Stomach (tissue), 4 donors: Measurements from ENCODE around the gene OR4D11.

Source experiments
- POLR2AphosphoS5 ChIP-seq, 3 donors: sonication (generic); formaldehyde crosslinking; IDR thresholded peaks; one replicate each; pipeline ENCODE4 v1.6.1; 2016; ENCODE audit warnings: antibody characterized with exemption in 3 of 3
- TF ChIP-seq, protein P1 (sequence below), 7 experiments: fragments of 450-650 bp in 4 of 7; fragments of 200-600 bp in 3 of 7; sonication (generic) in 3 of 7; IDR thresholded peaks; one replicate each; pipeline ENCODE4 v1.5.1; 2016 to 2019; ENCODE audit warnings: antibody characterized with exemption in 7 of 7, control low read depth in 2 of 7, mild to moderate bottlenecking in 1 of 7

DNA sequence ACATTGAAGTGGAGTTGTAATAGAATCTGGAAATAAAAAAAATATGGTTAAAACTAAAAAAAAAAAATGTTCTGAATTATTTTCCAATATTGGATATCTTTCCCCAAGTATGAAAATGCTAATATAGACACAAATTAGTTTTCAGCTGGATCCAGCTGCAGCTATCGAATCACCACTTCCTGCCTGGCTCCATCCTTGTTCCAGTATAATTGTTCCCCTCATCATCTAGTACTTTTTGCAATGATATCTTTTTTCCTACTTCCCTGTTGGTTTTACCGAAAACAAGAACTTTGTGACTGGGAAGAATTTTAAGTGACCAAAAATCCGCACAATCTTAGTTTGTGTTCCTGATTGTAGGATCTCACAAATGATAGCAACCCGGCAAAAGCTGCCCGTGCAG, 17.4 kb downstream of the OR4D11 start:
- TF ChIP-seq, protein P1, sequence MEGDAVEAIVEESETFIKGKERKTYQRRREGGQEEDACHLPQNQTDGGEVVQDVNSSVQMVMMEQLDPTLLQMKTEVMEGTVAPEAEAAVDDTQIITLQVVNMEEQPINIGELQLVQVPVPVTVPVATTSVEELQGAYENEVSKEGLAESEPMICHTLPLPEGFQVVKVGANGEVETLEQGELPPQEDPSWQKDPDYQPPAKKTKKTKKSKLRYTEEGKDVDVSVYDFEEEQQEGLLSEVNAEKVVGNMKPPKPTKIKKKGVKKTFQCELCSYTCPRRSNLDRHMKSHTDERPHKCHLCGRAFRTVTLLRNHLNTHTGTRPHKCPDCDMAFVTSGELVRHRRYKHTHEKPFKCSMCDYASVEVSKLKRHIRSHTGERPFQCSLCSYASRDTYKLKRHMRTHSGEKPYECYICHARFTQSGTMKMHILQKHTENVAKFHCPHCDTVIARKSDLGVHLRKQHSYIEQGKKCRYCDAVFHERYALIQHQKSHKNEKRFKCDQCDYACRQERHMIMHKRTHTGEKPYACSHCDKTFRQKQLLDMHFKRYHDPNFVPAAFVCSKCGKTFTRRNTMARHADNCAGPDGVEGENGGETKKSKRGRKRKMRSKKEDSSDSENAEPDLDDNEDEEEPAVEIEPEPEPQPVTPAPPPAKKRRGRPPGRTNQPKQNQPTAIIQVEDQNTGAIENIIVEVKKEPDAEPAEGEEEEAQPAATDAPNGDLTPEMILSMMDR (IDR thresholded peaks at IDR 0.05): no peak
- TF ChIP-seq POLR2AphosphoS5 (IDR thresholded peaks at IDR 0.05): no peak
